ENCODE results near the gene RBFOX2.
"Not testable (repeated sequence)": the region's sequence is repeated elsewhere in the genome, so short reads cannot be mapped to it uniquely, and the experiment has no call there.

DNA sequence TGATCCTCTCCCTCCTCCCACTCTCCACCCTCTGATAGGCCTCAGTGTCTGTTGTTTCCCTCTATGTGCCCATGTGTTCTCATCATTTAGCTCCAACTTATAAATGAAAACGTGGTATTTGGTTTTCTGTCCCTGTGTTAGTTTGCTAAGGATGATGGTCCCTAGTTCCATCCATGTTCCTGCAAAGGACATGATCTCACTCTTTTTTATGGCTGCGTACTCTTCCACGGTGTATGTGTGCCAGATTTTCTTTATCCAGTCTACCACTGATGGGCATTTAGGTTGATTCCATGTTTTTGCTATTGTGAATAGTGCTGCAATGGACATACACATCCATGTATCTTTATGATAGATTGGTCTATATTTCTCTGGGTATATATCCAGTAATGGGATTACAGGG, 15.9 kb upstream of the RBFOX2 start:
- TF ChIP-seq, protein P1, sequence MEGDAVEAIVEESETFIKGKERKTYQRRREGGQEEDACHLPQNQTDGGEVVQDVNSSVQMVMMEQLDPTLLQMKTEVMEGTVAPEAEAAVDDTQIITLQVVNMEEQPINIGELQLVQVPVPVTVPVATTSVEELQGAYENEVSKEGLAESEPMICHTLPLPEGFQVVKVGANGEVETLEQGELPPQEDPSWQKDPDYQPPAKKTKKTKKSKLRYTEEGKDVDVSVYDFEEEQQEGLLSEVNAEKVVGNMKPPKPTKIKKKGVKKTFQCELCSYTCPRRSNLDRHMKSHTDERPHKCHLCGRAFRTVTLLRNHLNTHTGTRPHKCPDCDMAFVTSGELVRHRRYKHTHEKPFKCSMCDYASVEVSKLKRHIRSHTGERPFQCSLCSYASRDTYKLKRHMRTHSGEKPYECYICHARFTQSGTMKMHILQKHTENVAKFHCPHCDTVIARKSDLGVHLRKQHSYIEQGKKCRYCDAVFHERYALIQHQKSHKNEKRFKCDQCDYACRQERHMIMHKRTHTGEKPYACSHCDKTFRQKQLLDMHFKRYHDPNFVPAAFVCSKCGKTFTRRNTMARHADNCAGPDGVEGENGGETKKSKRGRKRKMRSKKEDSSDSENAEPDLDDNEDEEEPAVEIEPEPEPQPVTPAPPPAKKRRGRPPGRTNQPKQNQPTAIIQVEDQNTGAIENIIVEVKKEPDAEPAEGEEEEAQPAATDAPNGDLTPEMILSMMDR (IDR thresholded peaks at IDR 0.05; ENCODE audit: low read depth, low read length), result not testable (repeated sequence)
- TF ChIP-seq POLR2A (IDR thresholded peaks at IDR 0.05; ENCODE audit: extremely low read depth, insufficient read length), result not testable (repeated sequence)
